ENCODE measurements around the gene SCUBE3.

Gene SCUBE3

DNA sequence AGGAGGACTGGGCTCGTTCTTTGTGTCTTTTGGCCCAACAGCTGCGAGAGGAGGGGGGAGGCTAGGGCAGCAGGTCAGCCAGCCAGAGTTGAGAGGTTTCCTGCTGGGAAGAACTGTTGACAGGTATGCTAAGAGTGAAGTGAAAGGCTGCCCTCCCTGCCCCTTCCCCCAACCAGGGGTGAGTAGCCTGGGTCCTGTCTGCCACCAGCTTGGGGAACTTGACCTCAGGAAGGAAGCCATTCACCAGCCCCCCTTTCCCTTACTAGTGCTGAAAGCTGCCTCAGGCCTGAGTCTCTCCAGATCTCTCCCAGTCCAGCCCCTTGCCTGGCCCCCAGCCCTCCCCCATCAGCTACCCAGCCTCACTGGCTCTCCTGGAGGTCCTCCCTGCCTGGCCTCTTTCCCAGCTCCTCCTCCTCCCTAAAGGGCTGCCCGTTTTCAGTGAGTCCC, 25.1 kb downstream of the SCUBE3 start:
- DNase-seq (ENCODE audit: low read depth in 1 of 2, low spot score in 1 of 2): no peak

DNA sequence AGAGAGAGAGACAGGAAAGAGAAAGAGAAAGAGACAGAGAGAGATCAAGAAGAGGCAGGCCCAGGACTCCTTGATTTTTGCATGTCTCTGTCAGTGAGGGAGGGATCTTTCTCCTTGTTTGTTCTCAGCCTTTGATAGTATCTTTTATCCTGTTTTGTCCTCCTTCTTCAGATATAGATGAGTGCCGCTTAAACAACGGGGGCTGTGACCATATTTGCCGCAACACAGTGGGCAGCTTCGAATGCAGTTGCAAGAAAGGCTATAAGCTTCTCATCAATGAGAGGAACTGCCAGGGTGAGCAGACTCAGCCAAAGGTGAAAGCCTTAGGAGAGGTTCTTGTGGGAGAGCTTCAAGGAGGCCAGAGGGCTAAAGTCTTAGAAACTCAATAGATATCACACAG, 25.8 kb downstream of the SCUBE3 start:
- DNase-seq (ENCODE audit: low read depth in 1 of 2, low spot score in 1 of 2): no peak

DNA sequence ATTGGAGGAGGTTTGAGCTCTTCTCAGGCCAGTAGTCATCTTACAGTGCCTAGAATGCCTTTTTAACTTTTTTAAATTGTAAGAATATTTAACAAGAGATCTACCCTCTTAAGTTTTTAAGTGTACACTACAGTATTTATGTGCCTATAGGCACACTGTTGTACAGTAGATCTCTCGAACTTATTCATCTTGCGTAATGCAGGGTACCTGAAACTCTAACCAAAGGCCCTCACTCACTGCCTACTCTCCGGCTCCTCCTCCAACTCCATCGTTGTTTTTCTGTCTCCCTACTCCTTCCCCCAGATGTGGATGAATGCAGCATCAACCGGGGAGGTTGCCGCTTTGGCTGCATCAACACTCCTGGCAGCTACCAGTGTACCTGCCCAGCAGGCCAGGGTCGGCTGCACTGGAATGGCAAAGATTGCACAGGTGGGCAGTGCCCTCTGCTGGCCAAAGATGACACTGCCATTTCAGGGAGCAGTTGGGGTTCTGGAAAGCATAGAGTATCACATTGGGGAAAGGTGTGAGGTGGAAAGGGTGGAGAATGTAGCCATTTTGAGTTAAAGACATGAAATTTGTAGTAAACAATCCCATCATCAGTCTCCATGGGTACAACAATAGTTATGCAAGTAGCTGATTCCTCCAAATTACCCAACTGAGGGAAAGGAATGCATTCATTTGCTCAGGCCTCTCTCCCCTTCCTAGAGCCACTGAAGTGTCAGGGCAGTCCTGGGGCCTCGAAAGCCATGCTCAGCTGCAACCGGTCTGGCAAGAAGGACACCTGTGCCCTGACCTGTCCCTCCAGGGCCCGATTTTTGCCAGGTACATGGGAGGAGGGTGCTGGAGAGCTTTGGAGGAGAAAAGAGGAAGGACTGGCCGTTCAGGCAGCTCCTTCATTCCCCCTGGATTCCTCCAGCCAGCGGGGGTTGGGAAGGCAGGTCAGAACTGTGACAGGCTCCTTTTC, 27.4 kb downstream of the SCUBE3 start:
- peak; percentile 59 to 64 for DNase-seq (ENCODE audit: low read depth in 1 of 2, low spot score in 1 of 2)

DNA sequence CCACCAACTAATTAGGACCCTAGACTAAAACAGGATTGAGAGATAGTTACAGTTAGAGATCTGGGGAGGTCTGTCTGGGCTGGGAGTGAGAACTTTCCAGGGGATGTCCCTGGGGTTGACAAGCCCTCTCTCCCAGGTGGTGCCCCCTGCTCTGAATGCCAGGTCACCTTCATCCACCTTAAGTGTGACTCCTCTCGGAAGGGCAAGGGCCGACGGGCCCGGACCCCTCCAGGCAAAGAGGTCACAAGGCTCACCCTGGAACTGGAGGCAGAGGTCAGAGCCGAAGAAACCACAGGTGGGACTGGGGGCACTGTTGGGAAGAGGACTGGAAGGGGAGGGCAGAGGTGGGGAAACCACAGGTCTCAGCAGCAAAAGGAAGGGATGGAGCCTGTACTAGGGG, 28.7 kb downstream of the SCUBE3 start:
- no peak for DNase-seq (ENCODE audit: low read depth in 1 of 2, low spot score in 1 of 2)

DNA sequence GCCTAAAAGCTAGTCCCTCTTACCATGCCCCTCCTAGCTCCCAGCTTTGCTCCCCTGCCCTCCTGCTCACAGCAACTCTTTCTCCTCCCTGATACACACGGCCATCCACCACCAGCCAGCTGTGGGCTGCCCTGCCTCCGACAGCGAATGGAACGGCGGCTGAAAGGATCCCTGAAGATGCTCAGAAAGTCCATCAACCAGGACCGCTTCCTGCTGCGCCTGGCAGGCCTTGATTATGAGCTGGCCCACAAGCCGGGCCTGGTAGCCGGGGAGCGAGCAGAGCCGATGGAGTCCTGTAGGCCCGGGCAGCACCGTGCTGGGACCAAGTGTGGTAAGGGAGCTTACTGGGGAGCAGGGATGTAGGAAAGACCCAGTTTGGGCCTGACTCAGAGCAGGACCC, 29.1 kb downstream of the SCUBE3 start:
- no peak for DNase-seq (ENCODE audit: low read depth in 1 of 2, low spot score in 1 of 2)

DNA sequence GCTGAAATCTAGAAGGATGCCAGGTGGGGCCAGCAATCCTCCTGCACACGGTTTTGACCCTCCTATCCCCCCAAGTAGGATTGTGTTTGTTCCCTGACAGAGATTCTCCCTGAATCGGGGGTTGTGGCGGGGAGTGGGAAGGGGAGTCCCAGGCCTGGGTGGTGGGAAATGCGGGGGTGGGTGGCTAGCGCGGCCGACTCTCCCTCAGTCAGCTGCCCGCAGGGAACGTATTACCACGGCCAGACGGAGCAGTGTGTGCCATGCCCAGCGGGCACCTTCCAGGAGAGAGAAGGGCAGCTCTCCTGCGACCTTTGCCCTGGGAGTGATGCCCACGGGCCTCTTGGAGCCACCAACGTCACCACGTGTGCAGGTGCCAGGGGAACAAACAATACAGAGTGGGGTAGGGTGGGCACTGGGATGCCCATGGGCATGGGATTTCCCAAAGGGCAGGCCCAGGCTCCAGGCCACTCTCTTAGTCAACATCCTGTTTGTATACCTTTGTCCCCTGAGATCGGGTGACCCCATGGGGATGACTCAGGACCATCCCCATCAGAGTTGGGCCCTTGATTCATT, 29.7 kb downstream of the SCUBE3 start:
- no peak for DNase-seq (ENCODE audit: low read depth in 1 of 2, low spot score in 1 of 2)

DNA sequence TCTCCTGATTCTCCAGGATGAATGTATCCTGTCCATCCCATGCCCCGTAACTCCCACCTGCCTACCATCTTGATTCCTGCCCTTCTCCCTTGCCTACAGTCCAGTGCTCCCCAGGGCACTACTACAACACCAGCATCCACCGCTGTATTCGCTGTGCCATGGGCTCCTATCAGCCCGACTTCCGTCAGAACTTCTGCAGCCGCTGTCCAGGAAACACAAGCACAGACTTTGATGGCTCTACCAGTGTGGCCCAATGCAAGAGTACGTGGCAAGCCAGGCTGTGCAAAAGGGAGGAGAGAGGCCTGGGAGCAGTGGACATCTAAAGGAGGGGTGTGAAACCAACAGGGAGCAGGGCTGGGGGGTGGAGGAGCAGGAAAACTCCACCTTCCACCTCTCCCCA, 30.8 kb downstream of the SCUBE3 start:
- DNase-seq (ENCODE audit: low read depth in 1 of 2, low spot score in 1 of 2): no peak

DNA sequence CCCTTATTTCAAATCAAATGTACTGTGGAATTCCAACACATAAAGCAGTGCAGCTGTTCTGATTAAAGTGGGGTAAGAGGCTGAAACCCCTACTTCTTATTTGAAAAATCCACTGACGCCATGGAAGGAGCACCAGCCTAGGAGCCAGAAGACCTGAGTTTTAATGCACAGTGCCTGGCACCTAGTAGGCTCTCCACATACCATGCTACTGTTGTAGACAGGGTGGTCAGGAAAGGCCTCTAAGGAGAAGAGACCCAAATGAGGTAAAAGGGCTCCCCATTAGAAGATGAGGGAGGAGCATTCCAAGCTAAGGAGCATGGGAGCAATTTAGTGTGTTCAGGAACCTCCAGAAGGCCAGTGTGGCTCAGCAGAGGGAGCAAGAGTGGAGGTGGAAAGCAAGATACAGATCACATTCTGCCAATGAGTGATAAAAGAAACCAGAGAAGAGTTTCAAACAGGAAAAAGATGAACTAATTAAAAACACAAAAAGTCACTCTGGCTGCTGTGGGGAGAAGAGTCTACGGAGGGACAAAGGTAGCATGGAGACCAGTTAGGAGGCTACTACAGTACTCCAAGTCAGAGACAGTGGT, 34.0 kb downstream of the SCUBE3 start:
- no peak for DNase-seq (ENCODE audit: low read depth in 1 of 2, low spot score in 1 of 2)

DNA sequence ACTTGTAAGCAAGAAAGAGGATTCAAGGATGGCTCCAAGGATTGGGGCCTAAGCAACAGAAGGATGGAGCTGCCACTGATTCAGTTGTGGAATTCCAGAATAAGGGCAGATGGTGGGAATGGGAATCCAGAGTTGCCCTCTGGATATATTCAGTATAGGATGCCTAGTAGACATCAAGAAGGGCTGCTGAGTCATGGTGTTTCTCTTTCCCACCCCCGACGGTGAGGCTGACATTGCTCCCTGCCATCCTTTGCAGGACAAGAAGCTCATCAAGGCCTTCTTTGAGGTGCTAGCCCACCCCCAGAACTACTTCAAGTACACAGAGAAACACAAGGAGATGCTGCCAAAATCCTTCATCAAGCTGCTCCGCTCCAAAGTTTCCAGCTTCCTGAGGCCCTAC, 34.5 kb downstream of the SCUBE3 start:
- DNase-seq (ENCODE audit: low read depth in 1 of 2, low spot score in 1 of 2): no peak

DNA sequence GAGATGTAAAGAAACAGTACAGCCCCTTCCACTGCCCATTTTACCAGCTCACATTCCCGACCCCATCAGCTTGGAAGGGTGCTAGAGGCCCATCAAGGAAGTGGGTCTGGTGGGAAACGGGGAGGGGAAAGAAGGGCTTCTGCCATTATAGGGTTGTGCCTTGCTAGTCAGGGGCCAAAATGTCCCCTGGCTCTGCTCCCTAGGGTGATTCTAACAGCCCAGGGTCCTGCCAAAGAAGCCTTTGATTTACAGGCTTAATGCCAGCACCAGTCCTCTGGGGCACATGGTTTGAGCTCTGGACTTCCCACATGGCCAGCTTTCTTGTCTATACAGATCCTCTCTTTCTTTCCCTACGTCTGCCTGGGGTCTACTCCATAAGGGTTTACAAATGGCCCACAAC, 35.2 kb downstream of the SCUBE3 start:
- no peak for DNase-seq (ENCODE audit: low read depth in 1 of 2, low spot score in 1 of 2)

DNA sequence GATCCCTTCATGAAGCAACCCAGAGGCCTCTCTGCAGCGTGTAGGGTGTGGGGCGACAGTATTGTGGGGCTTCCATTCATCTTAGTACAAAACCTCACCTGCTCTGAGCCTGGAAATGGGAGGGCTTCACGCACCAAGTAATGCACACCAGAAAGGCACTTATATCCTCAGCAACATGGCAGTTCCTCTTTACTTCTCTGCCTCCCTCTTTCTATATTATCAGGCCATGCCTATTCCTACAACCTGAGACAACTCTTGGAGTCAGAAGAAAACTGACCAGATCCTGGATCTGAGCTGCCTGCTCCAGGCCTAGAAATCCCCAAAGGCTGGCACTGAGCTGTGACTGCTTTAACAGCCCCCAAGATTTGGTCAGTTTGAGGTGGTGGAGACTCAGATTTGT, 38.2 kb downstream of the SCUBE3 start:
- DNase-seq (ENCODE audit: low read depth in 1 of 2, low spot score in 1 of 2): no peak

DNA sequence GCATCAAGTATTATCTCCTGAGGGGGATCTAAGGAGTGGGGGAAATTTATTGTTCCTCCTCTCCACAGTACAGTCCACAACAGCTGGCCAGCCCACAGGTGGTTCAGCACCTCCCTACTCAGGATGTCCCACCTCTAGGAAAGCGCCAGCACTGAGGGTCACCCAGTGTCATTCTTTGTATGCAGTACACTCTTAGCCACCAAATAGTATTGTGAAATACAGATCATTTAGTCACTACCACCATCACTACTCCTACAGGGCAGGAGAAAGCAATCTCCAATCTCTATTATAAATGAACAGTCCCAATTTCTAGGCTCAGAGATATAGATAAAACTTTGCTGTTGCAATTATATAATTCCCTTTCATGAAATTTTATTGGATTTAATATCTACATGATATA, 39.5 kb downstream of the SCUBE3 start:
- no peak for DNase-seq (ENCODE audit: low read depth in 1 of 2, low spot score in 1 of 2)

DNA sequence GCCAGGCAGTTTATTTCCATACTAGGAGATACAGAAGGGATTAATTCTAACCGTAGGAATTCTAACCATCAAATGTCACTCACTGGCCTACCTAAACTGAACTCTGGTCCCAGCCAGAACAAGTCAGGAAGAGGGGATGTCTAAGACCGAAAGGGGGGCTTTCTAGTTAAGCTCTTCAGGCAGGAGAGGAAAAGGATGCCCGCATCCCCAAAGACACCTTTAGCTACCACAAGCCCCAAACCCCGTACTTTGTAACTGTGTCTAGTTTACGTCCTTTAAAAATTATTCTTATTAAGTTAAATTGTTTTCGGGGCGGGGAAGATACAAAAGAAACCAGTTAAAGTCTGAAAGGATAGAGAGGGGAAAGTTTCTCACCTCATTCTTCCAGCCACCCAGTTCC, 44.6 kb downstream of the SCUBE3 start:
- no peak for DNase-seq (ENCODE audit: low read depth in 1 of 2, low spot score in 1 of 2)

DNA sequence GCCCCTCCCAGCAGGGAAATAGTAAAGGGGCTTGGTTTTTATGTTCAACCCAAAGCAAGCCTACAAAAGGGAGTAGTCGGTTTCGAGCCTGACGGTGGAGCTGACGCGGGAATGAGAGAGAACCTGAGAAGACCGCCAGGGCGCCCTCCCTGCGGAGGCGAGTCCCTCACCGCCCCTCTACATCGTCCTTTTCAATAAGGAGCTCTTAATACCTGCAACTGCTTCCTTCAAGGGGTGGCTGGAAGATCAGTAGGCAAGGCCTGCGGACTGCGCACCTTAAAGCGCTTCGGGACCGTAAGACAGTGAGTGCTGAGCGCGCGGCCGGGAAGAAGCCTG, 45.1 kb downstream of the SCUBE3 start:
- no peak for DNase-seq (ENCODE audit: low read depth in 1 of 2, low spot score in 1 of 2)

DNA sequence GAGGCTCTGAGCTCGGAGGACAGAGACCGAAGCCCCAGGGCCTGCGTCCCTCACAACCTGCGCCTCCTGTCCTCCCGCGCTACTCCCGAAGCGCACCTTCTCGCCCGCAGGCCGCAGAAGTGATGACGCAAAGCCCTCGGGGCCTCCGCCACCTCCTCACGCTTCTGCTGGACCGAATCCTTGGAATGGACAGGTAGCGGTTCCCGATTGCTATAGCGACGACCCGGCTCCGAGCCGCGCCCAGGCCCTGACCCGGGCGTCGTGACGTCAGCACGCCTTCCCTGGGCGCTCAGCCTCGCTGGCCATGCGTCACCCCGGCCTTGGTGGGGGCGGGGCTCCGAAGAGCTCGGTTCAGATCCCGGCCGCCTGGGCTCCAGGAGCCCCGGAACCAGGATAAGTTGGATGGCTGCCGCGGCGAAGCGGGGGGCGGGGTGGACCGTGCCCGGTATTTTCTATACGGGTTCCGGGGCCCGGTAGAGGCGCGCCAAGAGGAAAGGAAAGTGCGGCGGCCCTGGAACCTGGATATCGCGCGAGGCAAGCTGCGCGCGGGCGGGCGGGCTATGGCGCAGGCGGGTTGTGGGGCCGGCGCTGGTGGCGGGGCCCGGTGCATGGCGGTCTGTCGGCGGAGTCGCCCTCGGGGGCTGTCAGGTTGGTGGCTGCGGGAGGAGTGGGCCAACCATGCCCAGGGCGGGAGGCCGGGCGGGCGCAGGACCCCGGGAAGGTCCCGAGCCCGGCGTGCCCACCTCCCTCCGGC, 45.6 kb downstream of the SCUBE3 start, which contains the start of gene ZNF76:
Gene ZNF76, plus strand, starts transcription at position 542 of the 754 bp plus-strand sequence. CDS start 21,417 bp downstream, outside the sequence.
- DNase-seq (ENCODE audit: low read depth in 1 of 2, low spot score in 1 of 2): peak; percentile 79 to 85

DNA sequence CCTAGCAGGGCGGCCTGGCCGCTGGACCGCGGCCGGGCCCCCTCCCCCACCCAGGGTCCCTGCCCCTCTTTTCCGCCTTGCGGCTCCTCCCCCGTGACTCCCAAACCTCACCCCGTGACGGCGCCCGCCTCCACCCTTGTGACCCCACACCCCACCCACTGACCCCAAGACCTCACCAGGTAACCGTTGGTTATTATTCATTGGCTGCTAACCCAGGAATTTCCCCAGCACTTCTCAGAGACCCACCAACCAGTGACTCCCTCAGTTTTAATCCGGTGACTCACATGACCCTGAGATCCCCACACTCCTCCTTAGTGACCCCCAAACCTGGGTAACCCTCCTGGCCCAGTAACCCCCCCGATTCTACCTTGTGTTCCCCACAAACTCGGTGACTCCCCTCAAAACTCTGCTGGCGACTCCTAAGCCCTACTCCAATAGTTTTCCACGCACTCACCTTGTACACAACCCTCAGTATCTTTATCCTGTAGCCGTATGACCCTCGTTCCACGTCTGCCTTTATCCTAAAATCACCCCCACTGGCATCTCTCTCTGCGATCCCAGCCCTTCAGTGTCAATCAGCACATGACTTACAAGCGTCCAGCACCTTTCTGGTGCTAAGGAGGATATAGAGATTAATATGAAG, 46.3 kb downstream of the SCUBE3 start:
- peak; percentile 32 to 63 for DNase-seq (ENCODE audit: low read depth in 1 of 2, low spot score in 1 of 2)

DNA sequence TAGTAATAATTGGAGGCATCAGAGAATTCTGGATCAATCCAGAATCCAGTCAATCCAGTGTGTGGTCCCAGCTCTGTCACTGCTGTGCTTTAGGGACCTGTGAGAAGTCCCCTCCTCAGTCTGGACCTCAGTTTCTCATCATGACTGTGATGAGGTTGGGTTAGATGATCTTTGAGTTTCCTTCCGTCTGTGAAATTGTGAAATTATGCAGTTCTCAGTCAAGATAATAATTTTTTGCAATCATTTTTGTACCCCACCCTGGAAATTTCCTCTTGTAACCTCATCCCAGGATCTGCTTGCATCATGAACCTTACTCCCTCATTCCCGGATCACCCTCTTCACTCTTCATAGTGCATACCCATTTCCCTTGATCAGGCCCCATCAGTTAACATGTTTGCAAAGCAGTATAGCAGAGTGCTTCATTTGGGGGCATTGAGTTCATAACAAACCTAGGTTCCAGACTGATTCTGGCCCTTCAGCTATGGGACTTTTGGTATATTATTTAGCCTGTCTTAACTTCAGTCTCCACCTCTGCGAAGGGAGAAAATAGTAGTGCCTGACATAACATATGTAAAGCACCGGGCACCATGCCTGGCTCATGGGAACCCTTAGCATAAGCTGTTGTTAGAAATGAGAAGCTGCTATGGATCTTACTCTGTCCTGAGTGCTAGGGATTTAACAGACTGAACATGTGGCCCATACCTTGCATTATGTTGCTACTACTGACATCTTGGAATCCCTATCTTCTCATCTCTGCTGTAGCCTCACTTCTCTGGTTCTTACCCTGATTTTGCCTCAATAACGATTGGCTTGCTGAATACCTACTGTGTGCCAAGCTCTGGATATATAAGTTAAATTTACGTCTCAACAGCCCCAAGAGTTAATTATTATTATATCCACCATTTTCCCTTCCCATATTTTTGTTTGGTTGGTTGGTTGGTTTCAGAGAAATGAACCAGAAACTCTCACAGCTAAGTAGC, 47.1 kb downstream of the SCUBE3 start:
- no peak for DNase-seq (ENCODE audit: low read depth in 1 of 2, low spot score in 1 of 2)

DNA sequence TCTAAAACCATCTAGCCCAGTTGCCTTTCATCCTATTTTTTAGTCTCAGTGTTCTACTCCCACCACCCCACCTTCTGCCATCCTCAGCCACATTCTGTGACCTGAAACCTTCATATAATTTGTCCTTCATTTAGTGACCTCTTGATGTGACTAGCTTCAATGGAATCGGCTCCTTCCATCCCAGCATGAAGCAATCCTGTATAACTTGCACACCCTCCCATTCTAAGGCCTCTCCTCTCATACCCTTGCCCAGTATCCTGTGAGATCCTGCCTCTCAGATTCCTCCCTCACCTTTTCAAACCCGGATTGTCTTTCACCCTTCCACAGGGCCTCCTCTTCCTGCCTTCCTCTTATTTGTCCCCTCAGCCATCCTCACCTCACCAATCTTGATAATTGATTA, 48.8 kb downstream of the SCUBE3 start:
- DNase-seq (ENCODE audit: low read depth in 1 of 2, low spot score in 1 of 2): no peak

DNA sequence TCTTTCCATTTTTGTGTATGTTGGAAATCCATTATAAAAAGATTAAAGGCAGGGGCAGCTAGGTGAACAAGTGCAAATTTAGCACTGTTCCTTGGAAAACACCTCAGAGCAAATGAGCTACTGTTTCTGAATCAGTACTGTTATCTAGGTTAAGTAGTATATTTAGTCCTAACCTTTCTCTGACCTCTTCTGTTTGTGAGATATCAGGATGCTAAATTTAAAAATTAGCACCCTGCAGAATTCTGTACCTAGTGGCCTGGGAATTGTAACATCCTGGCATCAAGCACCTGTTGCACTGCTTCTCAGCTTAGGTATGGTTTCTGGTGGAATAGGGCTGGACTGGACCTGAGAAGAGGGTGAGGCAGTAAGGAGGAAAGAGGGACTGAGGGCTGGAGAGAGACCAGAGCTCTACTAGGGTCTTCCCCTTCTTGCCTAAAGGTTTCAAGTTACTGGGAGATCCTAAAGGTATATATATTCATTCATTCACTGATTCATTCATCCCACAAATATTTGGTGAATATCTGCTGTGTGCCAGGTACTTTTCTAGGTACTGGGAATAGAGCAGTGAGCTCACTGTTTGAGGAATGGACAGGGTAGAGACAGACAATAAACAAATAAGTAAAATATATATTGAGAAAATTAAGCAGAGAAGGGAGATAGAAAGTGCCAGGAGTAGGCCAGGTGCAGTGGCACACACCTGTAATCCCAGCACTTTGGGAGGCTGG, 51.0 kb downstream of the SCUBE3 start:
- no peak for DNase-seq (ENCODE audit: low read depth in 1 of 2, low spot score in 1 of 2)

All from activated T-helper 1 cell treated with anti-CD3 and anti-CD28 coated beads, Interleukin-2, amount 50 U/mL, for 16 hours (primary cell).